Measurements from ENCODE around the gene MRPL21. TPM values are rescaled to one million over a fixed set of nuclear protein-coding genes. Genes with fewer than 3 reads are reported as not detected.

MRPL21 gene
- total RNA-seq, 1 donor from 2014 or later: 32.9 TPM

DNA sequence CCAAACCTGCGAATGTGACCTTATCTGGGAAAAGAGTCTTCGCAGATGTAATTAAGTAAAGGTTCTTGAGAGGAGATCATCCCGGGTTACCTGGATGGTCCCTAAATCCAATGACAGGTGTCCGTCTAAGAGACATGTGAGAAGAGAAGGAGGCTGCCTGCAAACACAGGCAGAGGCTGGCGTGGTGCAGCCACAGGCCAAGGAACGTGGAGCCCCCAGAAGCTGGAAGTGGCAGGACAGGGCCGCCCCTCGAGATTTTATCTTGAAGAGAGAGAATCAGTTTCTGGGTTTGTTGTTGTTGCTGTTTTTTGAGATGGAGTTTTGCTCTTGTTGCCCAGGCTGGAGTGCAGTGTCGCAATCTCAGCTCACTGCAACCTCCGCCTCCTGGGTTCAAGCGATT, 43.5 kb upstream of the MRPL21 start:
- H3K27ac ChIP-seq: no peak overlapping the region
- no peak for ATAC-seq
- H3K9me3 ChIP-seq: no peaks in the 10 kb centered on the region
- H3K4me3 ChIP-seq: no peak overlapping the region
- no peaks in the 10 kb centered on the region for H3K36me3 ChIP-seq
- no peaks in the 10 kb centered on the region for H3K27me3 ChIP-seq (ENCODE audit: low read depth)
- DNase-seq: no peak
- TF ChIP-seq, protein P1, sequence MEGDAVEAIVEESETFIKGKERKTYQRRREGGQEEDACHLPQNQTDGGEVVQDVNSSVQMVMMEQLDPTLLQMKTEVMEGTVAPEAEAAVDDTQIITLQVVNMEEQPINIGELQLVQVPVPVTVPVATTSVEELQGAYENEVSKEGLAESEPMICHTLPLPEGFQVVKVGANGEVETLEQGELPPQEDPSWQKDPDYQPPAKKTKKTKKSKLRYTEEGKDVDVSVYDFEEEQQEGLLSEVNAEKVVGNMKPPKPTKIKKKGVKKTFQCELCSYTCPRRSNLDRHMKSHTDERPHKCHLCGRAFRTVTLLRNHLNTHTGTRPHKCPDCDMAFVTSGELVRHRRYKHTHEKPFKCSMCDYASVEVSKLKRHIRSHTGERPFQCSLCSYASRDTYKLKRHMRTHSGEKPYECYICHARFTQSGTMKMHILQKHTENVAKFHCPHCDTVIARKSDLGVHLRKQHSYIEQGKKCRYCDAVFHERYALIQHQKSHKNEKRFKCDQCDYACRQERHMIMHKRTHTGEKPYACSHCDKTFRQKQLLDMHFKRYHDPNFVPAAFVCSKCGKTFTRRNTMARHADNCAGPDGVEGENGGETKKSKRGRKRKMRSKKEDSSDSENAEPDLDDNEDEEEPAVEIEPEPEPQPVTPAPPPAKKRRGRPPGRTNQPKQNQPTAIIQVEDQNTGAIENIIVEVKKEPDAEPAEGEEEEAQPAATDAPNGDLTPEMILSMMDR (IDR thresholded peaks at IDR 0.05): no peak
- intact Hi-C loops (cut with DNase I): no loop called here
- H3K4me1 ChIP-seq: no peaks in the 10 kb centered on the region

DNA sequence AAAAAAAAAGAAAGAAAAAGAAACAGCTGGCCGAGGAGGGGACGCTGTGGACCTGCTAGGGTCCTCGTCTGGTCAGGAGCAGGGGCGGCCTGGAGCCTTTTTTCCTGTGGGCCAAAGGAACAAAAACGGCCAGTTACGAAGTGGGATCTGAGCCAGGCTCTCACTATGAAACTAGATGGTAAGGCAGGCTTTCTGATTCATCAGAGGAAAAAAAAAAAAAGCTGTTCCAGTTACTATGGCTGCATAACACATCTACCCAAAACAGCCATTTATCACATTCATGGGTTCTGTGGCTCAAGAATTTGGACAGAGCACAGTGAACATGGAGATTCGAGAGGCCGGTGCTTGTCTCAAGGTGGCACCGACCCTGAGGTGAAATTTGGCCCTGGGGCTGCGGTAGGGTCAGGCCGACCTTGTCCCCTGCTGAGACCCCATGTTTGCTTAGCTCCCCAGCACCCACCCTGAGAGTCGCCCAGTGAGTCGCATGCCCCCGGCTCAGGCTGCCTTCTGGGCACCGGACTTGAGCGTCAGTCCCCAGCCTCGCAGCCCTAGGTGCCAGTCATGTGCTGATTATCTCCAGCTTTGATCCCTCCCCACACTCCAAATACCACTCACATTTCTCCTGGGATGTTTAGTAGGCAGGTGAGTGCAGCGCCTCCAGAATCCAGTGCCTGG, 42.9 kb upstream of the MRPL21 start:
- Histone ChIP-seq H3K4me3 (no peak overlapping the region), H3K36me3 (no peaks in the 10 kb centered on the region), H3K27me3 (ENCODE audit: low read depth) (no peaks in the 10 kb centered on the region), H3K9me3 (no peaks in the 10 kb centered on the region), H3K4me1 (no peaks in the 10 kb centered on the region), H3K27ac (no peak overlapping the region)
- ATAC-seq (peak; percentile 47 to 49), DNase-seq (no peak)
- TF ChIP-seq, protein P1 (IDR thresholded peaks at IDR 0.05): no peak
- intact Hi-C loops (cut with DNase I): no loop called here

DNA sequence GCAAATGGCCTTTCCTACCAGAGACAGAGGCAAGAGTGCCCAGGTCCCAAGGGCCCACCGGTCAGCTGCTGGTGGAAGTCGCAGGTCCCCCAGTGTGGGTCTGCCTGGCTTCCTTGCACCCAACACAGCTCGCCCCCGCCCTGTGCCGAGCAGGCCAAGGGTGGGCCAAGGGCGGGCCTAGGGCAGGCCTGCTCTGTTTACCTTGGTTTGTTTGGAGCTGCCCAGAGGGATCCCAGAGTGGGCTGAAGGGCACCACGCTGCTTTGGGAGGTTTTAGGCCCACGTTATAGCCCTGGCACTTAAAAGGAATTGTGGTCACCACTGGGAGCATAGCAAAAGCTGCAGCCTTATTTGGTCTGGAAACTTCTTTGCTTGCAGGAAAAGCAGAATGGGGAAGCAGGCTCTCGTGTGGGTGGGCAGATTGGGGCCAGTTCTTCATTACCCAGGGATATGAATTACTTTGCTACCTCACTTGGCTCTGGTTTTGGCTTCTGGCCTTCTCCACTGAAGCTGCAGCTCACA, 39.2 kb upstream of the MRPL21 start:
- peak in 1 of 2 donors; percentile 23 for ATAC-seq
- intact Hi-C loops (cut with DNase I): no loop called here
- Histone ChIP-seq H3K9me3 (no peaks in the 10 kb centered on the region), H3K36me3 (peaks cover 29% of the 10 kb centered on the region), H3K27ac (peak overlapping the region; percentile 18), H3K4me3 (no peak overlapping the region), H3K4me1 (no peaks in the 10 kb centered on the region), H3K27me3 (ENCODE audit: low read depth) (no peaks in the 10 kb centered on the region)
- TF ChIP-seq, protein P1 (IDR thresholded peaks at IDR 0.05): no peak
- no peak for DNase-seq

DNA sequence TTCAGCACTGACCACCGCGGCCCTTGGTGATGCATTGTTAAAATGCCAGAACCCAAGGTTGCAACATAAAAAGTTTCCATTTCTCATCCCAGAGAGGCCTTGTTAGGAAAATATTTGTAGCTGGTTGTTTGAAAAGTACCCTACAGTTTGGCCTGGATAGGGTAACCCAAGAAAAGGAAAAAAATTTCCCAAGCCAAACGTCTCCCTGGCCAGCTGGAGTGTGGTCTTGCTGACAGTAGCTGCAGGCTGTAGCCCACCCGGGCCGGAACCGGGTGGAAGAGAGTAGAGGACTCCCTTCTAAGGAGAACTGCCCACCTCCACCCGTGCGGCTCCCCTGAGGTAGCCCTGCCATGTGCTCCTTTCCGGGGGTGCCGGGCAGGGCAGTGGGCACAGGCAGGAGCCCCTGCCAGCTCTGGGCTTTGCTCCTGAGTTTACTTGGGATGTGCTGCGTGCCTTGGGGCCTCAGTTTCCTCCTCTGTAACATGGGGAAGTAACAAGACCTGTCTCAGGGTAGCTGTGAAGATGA, 38.5 kb upstream of the MRPL21 start:
- intact Hi-C loops (cut with DNase I): no loop called here
- Histone ChIP-seq H3K36me3 (peaks cover 36% of the 10 kb centered on the region), H3K9me3 (no peaks in the 10 kb centered on the region), H3K4me3 (no peak overlapping the region), H3K27ac (peak overlapping the region; percentile 18), H3K4me1 (no peaks in the 10 kb centered on the region), H3K27me3 (ENCODE audit: low read depth) (no peaks in the 10 kb centered on the region)
- TF ChIP-seq, protein P1 (IDR thresholded peaks at IDR 0.05): no peak
- no peak for DNase-seq
- no peak for ATAC-seq

DNA sequence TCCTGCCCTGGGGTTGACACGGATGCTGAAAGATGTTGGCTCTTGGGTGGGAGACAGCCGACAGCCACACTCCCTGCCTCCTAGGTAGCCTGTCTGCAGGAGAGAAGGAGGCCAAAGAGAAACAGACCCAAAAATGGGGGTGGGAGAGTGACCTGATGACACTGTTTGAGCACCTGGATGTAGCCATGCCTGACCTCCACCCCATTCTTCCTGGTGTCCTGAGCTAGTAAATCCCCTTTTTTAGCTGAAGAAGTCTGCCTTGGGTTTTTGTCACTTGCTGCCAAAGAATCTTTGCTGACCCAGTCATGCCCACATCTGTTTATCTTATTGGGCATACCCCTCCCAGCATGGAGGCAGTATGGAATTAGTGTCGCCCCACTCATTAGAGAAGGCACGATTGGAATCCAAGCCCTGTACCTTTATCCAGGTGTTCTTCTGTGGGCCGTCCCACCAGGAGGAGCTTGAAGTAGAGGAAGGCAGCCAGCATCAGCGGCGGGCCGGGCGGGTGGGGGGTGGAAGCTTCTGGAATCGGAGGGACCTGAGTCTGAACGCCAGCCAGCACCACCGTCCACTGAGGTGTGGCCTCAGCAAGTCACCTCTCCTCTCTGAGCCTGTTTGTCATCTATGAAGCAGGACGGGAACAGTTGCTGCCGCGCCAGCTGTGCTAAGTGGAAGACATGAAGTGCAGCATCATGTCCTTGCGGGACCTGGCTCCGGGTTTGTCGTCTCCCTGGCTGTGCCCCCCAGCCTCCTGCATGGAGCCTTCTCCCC, 37.9 kb upstream of the MRPL21 start:
- Histone ChIP-seq H3K9me3 (no peaks in the 10 kb centered on the region), H3K27me3 (ENCODE audit: low read depth) (no peaks in the 10 kb centered on the region), H3K36me3 (peaks cover 42% of the 10 kb centered on the region), H3K4me1 (no peaks in the 10 kb centered on the region), H3K27ac (peak overlapping the region; percentile 18), H3K4me3 (no peak overlapping the region)
- DNase-seq (no peak), ATAC-seq (no peak)
- TF ChIP-seq, protein P1 (IDR thresholded peaks at IDR 0.05): no peak
- intact Hi-C loops (cut with DNase I): no loop called here

Data from lower lobe of right lung (tissue), 2 donors.